ENCODE data around the gene MTHFD1L. TPM values are rescaled to one million over a fixed set of nuclear protein-coding genes. Genes with fewer than 3 reads are reported as not detected.

MTHFD1L gene
- total RNA-seq, 4 donors from 2014 or later: 0.35 to 1.6 (median 0.59) TPM; not detected in 1

- H3K27ac ChIP-seq: no peak overlapping the region
- no peak for TF ChIP-seq POLR2A (IDR thresholded peaks at IDR 0.05)
- TF ChIP-seq, protein P1, sequence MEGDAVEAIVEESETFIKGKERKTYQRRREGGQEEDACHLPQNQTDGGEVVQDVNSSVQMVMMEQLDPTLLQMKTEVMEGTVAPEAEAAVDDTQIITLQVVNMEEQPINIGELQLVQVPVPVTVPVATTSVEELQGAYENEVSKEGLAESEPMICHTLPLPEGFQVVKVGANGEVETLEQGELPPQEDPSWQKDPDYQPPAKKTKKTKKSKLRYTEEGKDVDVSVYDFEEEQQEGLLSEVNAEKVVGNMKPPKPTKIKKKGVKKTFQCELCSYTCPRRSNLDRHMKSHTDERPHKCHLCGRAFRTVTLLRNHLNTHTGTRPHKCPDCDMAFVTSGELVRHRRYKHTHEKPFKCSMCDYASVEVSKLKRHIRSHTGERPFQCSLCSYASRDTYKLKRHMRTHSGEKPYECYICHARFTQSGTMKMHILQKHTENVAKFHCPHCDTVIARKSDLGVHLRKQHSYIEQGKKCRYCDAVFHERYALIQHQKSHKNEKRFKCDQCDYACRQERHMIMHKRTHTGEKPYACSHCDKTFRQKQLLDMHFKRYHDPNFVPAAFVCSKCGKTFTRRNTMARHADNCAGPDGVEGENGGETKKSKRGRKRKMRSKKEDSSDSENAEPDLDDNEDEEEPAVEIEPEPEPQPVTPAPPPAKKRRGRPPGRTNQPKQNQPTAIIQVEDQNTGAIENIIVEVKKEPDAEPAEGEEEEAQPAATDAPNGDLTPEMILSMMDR (IDR thresholded peaks at IDR 0.05 in 4 of 5, conservative IDR thresholded peaks at IDR 0.05 in 1 of 5): no peak
- no peaks in the 10 kb centered on the region for H3K27me3 ChIP-seq
- in situ Hi-C loops (cut with MboI; ENCODE audit: low sequenced_read_pairs in 4 of 4) (no loop called here), intact Hi-C loops (cut with DNase I; ENCODE audit: low total_unique reads) (no loop called here)
- no peak overlapping the region for H3K4me3 ChIP-seq
- ATAC-seq: no peak
- no peak for DNase-seq
- H3K36me3 ChIP-seq: no peaks in the 10 kb centered on the region
- H3K9me3 ChIP-seq: no peaks in the 10 kb centered on the region
- peaks cover 0 to 6% of the 10 kb centered on the region in 2 donors for H3K4me1 ChIP-seq
Observed at GRCh38 chr6:150936021-150936555, 70.6 kb downstream of the MTHFD1L start.

DNA sequence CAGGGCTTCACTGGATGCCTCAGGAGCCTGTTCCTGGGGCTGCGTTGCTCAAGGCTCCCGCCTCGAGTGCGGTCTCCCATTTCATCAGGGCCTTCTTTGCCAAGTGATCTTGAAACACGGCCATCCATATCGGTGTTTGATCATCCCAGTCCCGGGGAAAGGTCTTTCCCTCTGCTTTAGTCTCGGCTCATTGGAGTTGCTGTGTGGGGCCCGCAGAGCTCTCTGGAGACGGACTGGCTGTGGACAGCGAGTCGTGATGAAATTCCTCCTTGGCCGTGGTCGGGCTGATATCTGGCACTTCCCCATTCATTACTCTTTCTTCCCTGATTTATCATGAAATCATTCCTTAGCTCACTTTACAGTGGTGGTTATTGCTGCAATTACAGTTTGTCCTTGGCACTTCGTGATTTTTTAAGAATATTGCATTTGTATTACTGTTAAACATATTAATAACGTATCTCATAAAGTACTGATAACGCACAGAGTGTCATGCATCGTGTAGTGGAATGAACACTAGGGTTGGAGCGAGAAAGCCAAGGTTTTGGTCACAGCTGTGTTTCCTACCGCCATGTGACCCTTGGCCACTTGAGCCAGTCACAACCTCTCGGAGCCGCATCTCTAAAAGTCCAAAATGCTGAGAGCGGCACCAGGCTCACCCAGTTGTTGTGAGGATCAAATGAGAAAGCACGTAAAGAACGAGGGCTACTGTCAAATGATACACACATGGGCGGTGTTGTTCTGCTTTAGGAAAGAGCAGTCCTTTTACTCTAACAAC, 71.8 kb downstream of the MTHFD1L start:
- peak; percentile 25 to 55 for DNase-seq
- ATAC-seq: peak; percentile 36 to 68
- Histone ChIP-seq H3K36me3 (no peaks in the 10 kb centered on the region), H3K4me1 (peaks cover 0 to 6% of the 10 kb centered on the region in 2 donors), H3K4me3 (no peak overlapping the region), H3K27ac (no peak overlapping the region), H3K27me3 (no peaks in the 10 kb centered on the region), H3K9me3 (no peaks in the 10 kb centered on the region)
- in situ Hi-C loops (cut with MboI; ENCODE audit: low sequenced_read_pairs in 4 of 4): no loop called here
- intact Hi-C loops (cut with DNase I; ENCODE audit: low total_unique reads): no loop called here
- TF ChIP-seq, protein P1 (IDR thresholded peaks at IDR 0.05 in 4 of 5, conservative IDR thresholded peaks at IDR 0.05 in 1 of 5): no peak
- no peak for TF ChIP-seq POLR2A (IDR thresholded peaks at IDR 0.05)

DNA sequence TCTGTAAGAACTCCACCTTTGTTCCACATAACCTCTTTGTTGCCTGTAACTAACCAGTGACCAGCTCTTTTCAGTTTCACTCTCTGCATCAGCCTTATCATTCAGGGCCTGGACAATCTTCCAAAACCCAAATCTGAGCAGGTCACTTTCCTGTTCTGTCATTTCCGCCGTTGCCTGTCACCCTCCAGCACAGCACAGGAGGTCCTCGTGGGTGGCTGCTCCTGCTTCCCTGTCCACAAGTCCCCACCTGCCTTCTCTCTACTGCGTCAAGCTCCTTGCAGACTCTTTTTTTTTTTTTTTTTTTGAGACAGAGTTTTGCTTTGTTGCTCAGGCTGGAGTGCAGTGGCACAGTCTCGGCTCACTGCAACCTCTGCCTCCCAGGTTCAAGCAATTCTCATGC, 73.9 kb downstream of the MTHFD1L start:
- no peak for ATAC-seq
- no peaks in the 10 kb centered on the region for H3K36me3 ChIP-seq
- no peak overlapping the region for H3K4me3 ChIP-seq
- no peak for DNase-seq
- no peak overlapping the region for H3K27ac ChIP-seq
- H3K4me1 ChIP-seq: no peaks in the 10 kb centered on the region
- intact Hi-C loops (cut with DNase I; ENCODE audit: low total_unique reads) (no loop called here), in situ Hi-C loops (cut with MboI; ENCODE audit: low sequenced_read_pairs in 4 of 4) (no loop called here)
- H3K9me3 ChIP-seq: no peaks in the 10 kb centered on the region
- H3K27me3 ChIP-seq: no peaks in the 10 kb centered on the region
- no peak for TF ChIP-seq POLR2A (IDR thresholded peaks at IDR 0.05)
- TF ChIP-seq, protein P1 (IDR thresholded peaks at IDR 0.05 in 4 of 5, conservative IDR thresholded peaks at IDR 0.05 in 1 of 5): no peak

GRCh38 chr6:150940941-150941340, 75.4 kb downstream of the MTHFD1L start:
- in situ Hi-C loops (cut with MboI; ENCODE audit: low sequenced_read_pairs in 4 of 4) (no loop called here), intact Hi-C loops (cut with DNase I; ENCODE audit: low total_unique reads) (no loop called here)
- Histone ChIP-seq H3K4me3 (no peak overlapping the region), H3K9me3 (no peaks in the 10 kb centered on the region), H3K27me3 (no peaks in the 10 kb centered on the region), H3K27ac (no peak overlapping the region), H3K4me1 (no peaks in the 10 kb centered on the region), H3K36me3 (no peaks in the 10 kb centered on the region)
- TF ChIP-seq, protein P1 (IDR thresholded peaks at IDR 0.05 in 4 of 5, conservative IDR thresholded peaks at IDR 0.05 in 1 of 5): no peak
- TF ChIP-seq POLR2A (IDR thresholded peaks at IDR 0.05): no peak
- DNase-seq (no peak), ATAC-seq (no peak)
